Panc1 (cell line): ENCODE data around the gene NUP93.

ENCODE experiments used
- POLR2AphosphoS5 ChIP-seq: IDR thresholded peaks from 2 replicates; pipeline ENCODE4 v1.6.1; 2012; ENCODE audit warnings: mild to moderate bottlenecking, low read depth, low read length, moderate library complexity
- TF ChIP-seq, protein P1 (sequence below): fragments of 450-650 bp; IDR thresholded peaks from 2 replicates; pipeline ENCODE4 v1.5.1; 2017; ENCODE audit warnings: mild to moderate bottlenecking

DNA sequence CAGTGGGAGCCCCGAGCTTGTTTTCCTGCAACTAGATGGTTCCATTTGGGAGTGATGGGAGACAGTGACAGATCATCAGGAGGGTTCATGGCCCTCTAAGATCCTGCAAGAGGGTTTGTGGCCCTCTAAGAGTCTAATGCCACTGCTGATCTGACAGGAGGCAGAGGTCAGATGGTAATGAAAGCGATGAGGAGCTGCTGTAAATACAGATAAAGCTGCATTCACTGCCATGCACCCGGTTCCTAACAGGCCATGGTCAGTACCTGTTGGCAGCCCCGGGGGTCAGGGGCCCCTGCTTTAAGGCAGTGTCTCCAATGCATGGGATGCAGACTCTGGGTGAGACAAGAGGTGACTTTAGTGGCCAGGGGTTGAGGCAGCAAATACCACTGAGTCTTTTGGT is 165.9 kb downstream of the NUP93 start:
- TF ChIP-seq, protein P1, sequence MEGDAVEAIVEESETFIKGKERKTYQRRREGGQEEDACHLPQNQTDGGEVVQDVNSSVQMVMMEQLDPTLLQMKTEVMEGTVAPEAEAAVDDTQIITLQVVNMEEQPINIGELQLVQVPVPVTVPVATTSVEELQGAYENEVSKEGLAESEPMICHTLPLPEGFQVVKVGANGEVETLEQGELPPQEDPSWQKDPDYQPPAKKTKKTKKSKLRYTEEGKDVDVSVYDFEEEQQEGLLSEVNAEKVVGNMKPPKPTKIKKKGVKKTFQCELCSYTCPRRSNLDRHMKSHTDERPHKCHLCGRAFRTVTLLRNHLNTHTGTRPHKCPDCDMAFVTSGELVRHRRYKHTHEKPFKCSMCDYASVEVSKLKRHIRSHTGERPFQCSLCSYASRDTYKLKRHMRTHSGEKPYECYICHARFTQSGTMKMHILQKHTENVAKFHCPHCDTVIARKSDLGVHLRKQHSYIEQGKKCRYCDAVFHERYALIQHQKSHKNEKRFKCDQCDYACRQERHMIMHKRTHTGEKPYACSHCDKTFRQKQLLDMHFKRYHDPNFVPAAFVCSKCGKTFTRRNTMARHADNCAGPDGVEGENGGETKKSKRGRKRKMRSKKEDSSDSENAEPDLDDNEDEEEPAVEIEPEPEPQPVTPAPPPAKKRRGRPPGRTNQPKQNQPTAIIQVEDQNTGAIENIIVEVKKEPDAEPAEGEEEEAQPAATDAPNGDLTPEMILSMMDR: no peak
- TF ChIP-seq POLR2AphosphoS5: no peak
